ENCODE results near the gene RANBP3.

- TF ChIP-seq POLR2A (IDR thresholded peaks at IDR 0.05; ENCODE audit: low read length) (no peak), GATA1 (IDR thresholded peaks at IDR 0.05; ENCODE audit: low read depth, low read length) (no peak)
Measured at GRCh38 chr19:5911366-5911765, 66.6 kb downstream of the RANBP3 start.
